Mesenchymal stem cell (in vitro differentiated cells and primary cell): ENCODE data around the gene EIF4E3.

ENCODE experiments used
- DNase-seq: peaks from one replicate; pipeline ENCODE4 v3.0.0-alpha.2; 2013
- H2AFZ ChIP-seq: one replicate; pipeline ENCODE4 v1.6.1; 2013; ENCODE audit warnings: low read depth, mild to moderate bottlenecking, control low read depth, inconsistent platforms, low read length, moderate library complexity
- H2AK5ac ChIP-seq: 2 replicates; pipeline ENCODE4 v1.6.1; 2013; ENCODE audit warnings: low read length, moderate library complexity, mild to moderate bottlenecking, inconsistent platforms; ENCODE audit not compliant: severe bottlenecking
- H2BK120ac ChIP-seq: one replicate; pipeline ENCODE4 v1.6.1; 2013; ENCODE audit warnings: low read depth, mild to moderate bottlenecking, inconsistent platforms, low read length, moderate library complexity
- H2BK12ac ChIP-seq, 2 experiments: one replicate each; pipeline ENCODE4 v1.6.1; 2013; ENCODE audit warnings: inconsistent platforms in 2 of 2, low read length in 2 of 2, mild to moderate bottlenecking in 2 of 2, moderate library complexity in 2 of 2, control low read depth in 1 of 2
- H2BK15ac ChIP-seq: one replicate; pipeline ENCODE4 v1.6.1; 2013; ENCODE audit warnings: mild to moderate bottlenecking, low read depth, inconsistent platforms; ENCODE audit not compliant: poor library complexity, severe bottlenecking
- H2BK5ac ChIP-seq: 2 replicates; pipeline ENCODE4 v1.6.1; 2013; ENCODE audit warnings: low read depth, mild to moderate bottlenecking, low read length, control low read depth, inconsistent platforms; ENCODE audit not compliant: poor library complexity, severe bottlenecking
- H3K14ac ChIP-seq, 2 experiments: one replicate each; pipeline ENCODE4 v1.6.1; 2013; ENCODE audit warnings: inconsistent platforms in 2 of 2, low read length in 2 of 2, control low read depth in 1 of 2, mild to moderate bottlenecking in 1 of 2, moderate library complexity in 1 of 2
- H3K18ac ChIP-seq, 2 experiments: one replicate each; pipeline ENCODE4 v1.6.1; 2013; ENCODE audit warnings: inconsistent platforms in 2 of 2, low read length in 2 of 2, control low read depth in 1 of 2, low read depth in 1 of 2, mild to moderate bottlenecking in 1 of 2
- H3K23ac ChIP-seq, 2 experiments: one replicate each; pipeline ENCODE4 v1.6.1; 2013; ENCODE audit warnings: inconsistent platforms in 2 of 2, low read length in 2 of 2, mild to moderate bottlenecking in 2 of 2, moderate library complexity in 2 of 2, control low read depth in 1 of 2
- H3K27ac ChIP-seq: 2 replicates; pipeline ENCODE4 v1.5.1; 2013; ENCODE audit warnings: mild to moderate bottlenecking, moderate library complexity, low read length, control low read depth, inconsistent platforms; ENCODE audit not compliant: poor library complexity, severe bottlenecking
- H3K27me3 ChIP-seq, 2 experiments: 2 replicates each; pipeline versions ENCODE4 v1.6.1 to v1.7.0; 2013; ENCODE audit warnings: low read length in 2 of 2, mild to moderate bottlenecking in 2 of 2, moderate library complexity in 2 of 2, control low read depth in 1 of 2, inconsistent platforms in 1 of 2; ENCODE audit not compliant: control insufficient read depth in 1 of 2, insufficient read depth in 1 of 2
- H3K36me3 ChIP-seq, 2 experiments: 2 replicates each; pipeline versions ENCODE4 v1.6.1 to v1.7.0; 2013; ENCODE audit warnings: low read length in 2 of 2, control low read depth in 1 of 2, inconsistent platforms in 1 of 2, low read depth in 1 of 2, mild to moderate bottlenecking in 1 of 2; ENCODE audit not compliant: insufficient read depth in 2 of 2, control insufficient read depth in 1 of 2
- H3K4ac ChIP-seq, 2 experiments: one replicate each; pipeline ENCODE4 v1.6.1; 2013; ENCODE audit warnings: inconsistent platforms in 2 of 2, low read length in 2 of 2, mild to moderate bottlenecking in 2 of 2, moderate library complexity in 2 of 2, control low read depth in 1 of 2, low read depth in 1 of 2
- H3K4me1 ChIP-seq: 2 replicates; pipeline ENCODE4 v1.6.1; 2013; ENCODE audit warnings: low read depth, low read length, control low read depth; ENCODE audit not compliant: control insufficient read depth, insufficient read depth
- H3K4me2 ChIP-seq: 2 replicates; pipeline ENCODE4 v1.6.1; 2013; ENCODE audit warnings: low read length, mild to moderate bottlenecking, inconsistent platforms; ENCODE audit not compliant: poor library complexity, severe bottlenecking
- H3K4me3 ChIP-seq, 2 experiments: 2 replicates each; pipeline versions ENCODE4 v1.5.1 to v1.7.0; 2013; ENCODE audit warnings: low read length in 2 of 2, mild to moderate bottlenecking in 2 of 2, control low read depth in 1 of 2, low read depth in 1 of 2; ENCODE audit not compliant: insufficient read depth in 1 of 2
- H3K79me1 ChIP-seq: replicated peaks from 2 replicates; pipeline ENCODE4 v1.6.1; 2013; ENCODE audit warnings: mild to moderate bottlenecking, control low read depth, low read length, inconsistent platforms; ENCODE audit not compliant: poor library complexity, severe bottlenecking
- H3K9ac ChIP-seq: 2 replicates; pipeline ENCODE4 v1.7.0; 2013; ENCODE audit warnings: mild to moderate bottlenecking, low read length, moderate library complexity
- H3K9me3 ChIP-seq: 2 replicates; pipeline ENCODE4 v1.7.0; 2013; ENCODE audit warnings: mild to moderate bottlenecking, low read length; ENCODE audit not compliant: control insufficient read depth
- H4K8ac ChIP-seq: one replicate; pipeline ENCODE4 v1.6.1; 2013; ENCODE audit warnings: inconsistent platforms, mild to moderate bottlenecking, low read length, moderate library complexity
- H4K91ac ChIP-seq: one replicate; pipeline ENCODE4 v1.6.1; 2013; ENCODE audit warnings: mild to moderate bottlenecking, low read length, inconsistent platforms
- WGBS: methylation state at CpG from one replicate; pipeline ENCODE4 v1.1.7; 2013; ENCODE audit warnings: mixed read lengths; 5-methylcytosine and 5-hydroxymethylcytosine counted together

EIF4E3 gene

GRCh38 chr3:71657831-71658530 is 67.2 kb downstream of the EIF4E3 start:
- Histone ChIP-seq H3K4me1 (no peaks in the 10 kb centered on the region), H3K23ac (no peak overlapping the region), H4K91ac (no peak overlapping the region), H2AFZ (no peak overlapping the region), H2AK5ac (no peak overlapping the region), H2BK5ac (no peak overlapping the region), H3K14ac (no peak overlapping the region), H3K36me3 (no peaks in the 10 kb centered on the region), H3K9me3 (no peaks in the 10 kb centered on the region), H3K79me1 (no peaks in the 10 kb centered on the region), H3K9ac (no peak overlapping the region), H3K27me3 (no peaks in the 10 kb centered on the region), H4K8ac (no peak overlapping the region), H3K4ac (no peak overlapping the region), H2BK120ac (no peak overlapping the region), H3K4me3 (no peak overlapping the region), H3K4me2 (no peak overlapping the region), H2BK15ac (no peak overlapping the region), H2BK12ac (no peak overlapping the region), H3K18ac (no peak overlapping the region), H3K27ac (no peak overlapping the region)
- WGBS, result 87% methylated on average over 11 of the region's 12 CpGs
- DNase-seq, result no peak

- H3K9me3 ChIP-seq, result no peaks in the 10 kb centered on the region
- no peak overlapping the region for H2BK15ac ChIP-seq
- WGBS, result 98% methylated on average over 8 of the region's 8 CpGs
- H3K36me3 ChIP-seq, result no peaks in the 10 kb centered on the region
- H3K4ac ChIP-seq, result no peak overlapping the region
- H3K79me1 ChIP-seq, result no peaks in the 10 kb centered on the region
- peaks cover 3% of the 10 kb centered on the region for H3K4me1 ChIP-seq
- no peak overlapping the region for H3K4me3 ChIP-seq
- H3K4me2 ChIP-seq, result no peak overlapping the region
- H3K14ac ChIP-seq, result no peak overlapping the region
- H2AK5ac ChIP-seq, result no peak overlapping the region
- no peak overlapping the region for H2BK5ac ChIP-seq
- no peak overlapping the region for H3K27ac ChIP-seq
- no peak overlapping the region for H2AFZ ChIP-seq
- no peak overlapping the region for H2BK12ac ChIP-seq
- H4K8ac ChIP-seq, result no peak overlapping the region
- H3K9ac ChIP-seq, result no peak overlapping the region
- no peak overlapping the region for H3K18ac ChIP-seq
- no peak overlapping the region for H3K23ac ChIP-seq
- H3K27me3 ChIP-seq, result no peaks in the 10 kb centered on the region
- H4K91ac ChIP-seq, result no peak overlapping the region
- H2BK120ac ChIP-seq, result no peak overlapping the region
- no peak for DNase-seq
Measured at GRCh38 chr3:71655061-71655460, 70.1 kb downstream of the EIF4E3 start.

GRCh38 chr3:71653414-71653807 is 71.8 kb downstream of the EIF4E3 start:
- no peak overlapping the region for H3K27ac ChIP-seq
- no peaks in the 10 kb centered on the region for H3K27me3 ChIP-seq
- H2BK120ac ChIP-seq, result no peak overlapping the region
- no peak overlapping the region for H3K23ac ChIP-seq
- H3K79me1 ChIP-seq, result no peaks in the 10 kb centered on the region
- H3K14ac ChIP-seq, result no peak overlapping the region
- peaks cover 3% of the 10 kb centered on the region for H3K4me1 ChIP-seq
- H4K8ac ChIP-seq, result no peak overlapping the region
- H3K36me3 ChIP-seq, result no peaks in the 10 kb centered on the region
- H2BK5ac ChIP-seq, result no peak overlapping the region
- DNase-seq, result no peak
- no peak overlapping the region for H3K4me3 ChIP-seq
- H3K4ac ChIP-seq, result no peak overlapping the region
- H2BK12ac ChIP-seq, result no peak overlapping the region
- no peaks in the 10 kb centered on the region for H3K9me3 ChIP-seq
- WGBS, result 99% methylated on average over 6 of the region's 6 CpGs
- no peak overlapping the region for H3K4me2 ChIP-seq
- H3K18ac ChIP-seq, result no peak overlapping the region
- no peak overlapping the region for H3K9ac ChIP-seq
- no peak overlapping the region for H4K91ac ChIP-seq
- H2AK5ac ChIP-seq, result no peak overlapping the region
- no peak overlapping the region for H2BK15ac ChIP-seq
- no peak overlapping the region for H2AFZ ChIP-seq

- no peak overlapping the region for H2BK15ac ChIP-seq
- H3K79me1 ChIP-seq, result no peaks in the 10 kb centered on the region
- H3K27ac ChIP-seq, result no peak overlapping the region
- peak; percentile 59 for DNase-seq
- no peak overlapping the region for H2BK5ac ChIP-seq
- no peak overlapping the region for H3K4ac ChIP-seq
- no peak overlapping the region for H3K23ac ChIP-seq
- no peaks in the 10 kb centered on the region for H3K36me3 ChIP-seq
- no peak overlapping the region for H2AK5ac ChIP-seq
- no peaks in the 10 kb centered on the region for H3K9me3 ChIP-seq
- peak overlapping the region; percentile 22 for H3K4me2 ChIP-seq
- H2AFZ ChIP-seq, result no peak overlapping the region
- H4K8ac ChIP-seq, result no peak overlapping the region
- H3K4me1 ChIP-seq, result peaks cover 3% of the 10 kb centered on the region
- H4K91ac ChIP-seq, result no peak overlapping the region
- H3K4me3 ChIP-seq, result no peak overlapping the region
- H2BK120ac ChIP-seq, result no peak overlapping the region
- H3K14ac ChIP-seq, result no peak overlapping the region
- 63% methylated on average over 8 of the region's 14 CpGs for WGBS
- peak overlapping the region; percentile 20 for H3K9ac ChIP-seq
- no peaks in the 10 kb centered on the region for H3K27me3 ChIP-seq
- H2BK12ac ChIP-seq, result no peak overlapping the region
- no peak overlapping the region for H3K18ac ChIP-seq
Measured at GRCh38 chr3:71652781-71653413, 72.3 kb downstream of the EIF4E3 start.
